Muscle of leg (tissue), 11 donors: ENCODE measurements around the gene PROM2. TPM values are rescaled to one million over a fixed set of nuclear protein-coding genes. Genes with fewer than 3 reads are reported as not detected.

Experiments used
- DNase-seq: peaks from one replicate; pipeline ENCODE4 v3.0.0; 2013
- H3K27ac ChIP-seq: one replicate; pipeline ENCODE4 v1.5.1; 2013; ENCODE audit warnings: mild to moderate bottlenecking, low read length, control low read depth
- H3K27me3 ChIP-seq: one replicate; pipeline ENCODE4 v1.6.1; 2013; ENCODE audit warnings: low read length; ENCODE audit not compliant: control insufficient read depth, insufficient read depth
- H3K36me3 ChIP-seq: one replicate; pipeline ENCODE4 v1.6.1; 2013; ENCODE audit warnings: low read length; ENCODE audit not compliant: control insufficient read depth, insufficient read depth
- H3K4me1 ChIP-seq: one replicate; pipeline ENCODE4 v1.6.1; 2013; ENCODE audit warnings: low read length; ENCODE audit not compliant: control insufficient read depth, insufficient read depth
- H3K4me3 ChIP-seq: one replicate; pipeline ENCODE4 v1.5.1; 2013; ENCODE audit warnings: low read length, control low read depth
- H3K9me3 ChIP-seq: replicated peaks from 2 replicates; pipeline ENCODE4 v1.6.1; 2013; ENCODE audit warnings: low read depth, low read length; ENCODE audit not compliant: control insufficient read depth
- WGBS: methylation state at CpG from one replicate; pipeline ENCODE4 v1.1.5; 2013; ENCODE audit warnings: missing lambda C conversion rate; ENCODE audit not compliant: insufficient coverage; 5-methylcytosine and 5-hydroxymethylcytosine counted together
- polyA plus RNA-seq, 8 donors: library from polyadenylated mRNA; unstranded; fragments of 120-200 nt; gene quantifications; one replicate each; pipeline versions ENCODE4 v1.2.1 to v1.2.3, GENCODE V29; 2013; ENCODE audit warnings: inconsistent platforms in 1 of 8, low replicate concordance in 1 of 8; ENCODE audit not compliant: insufficient read length in 8 of 8, insufficient read depth in 1 of 8
- total RNA-seq: library from RNA; stranded (reverse); fragments of 120-200 nt; gene quantifications from one replicate; pipeline ENCODE4 v1.2.4, GENCODE V29; 2013

PROM2 gene
- total and polyA plus RNA-seq, 9 donors, result 0.37 to 2.5 (median 0.81) TPM

- 74% methylated on average over 8 of the region's 10 CpGs for WGBS
- Histone ChIP-seq H3K36me3 (no peaks in the 10 kb centered on the region), H3K27ac (no peak overlapping the region), H3K4me1 (peaks cover 75% of the 10 kb centered on the region), H3K27me3 (no peaks in the 10 kb centered on the region), H3K4me3 (no peak overlapping the region), H3K9me3 (no peaks in the 10 kb centered on the region)
- no peak for DNase-seq
Observed at GRCh38 chr2:95306336-95306895, 32.2 kb downstream of the PROM2 start.

- no peak for DNase-seq
- peaks cover 69% of the 10 kb centered on the region for H3K4me1 ChIP-seq
- H3K36me3 ChIP-seq, result no peaks in the 10 kb centered on the region
- H3K27me3 ChIP-seq, result no peaks in the 10 kb centered on the region
- no peak overlapping the region for H3K27ac ChIP-seq
- no peaks in the 10 kb centered on the region for H3K9me3 ChIP-seq
- H3K4me3 ChIP-seq, result no peak overlapping the region
- WGBS, result 60% methylated on average over 3 of the region's 5 CpGs
Observed at GRCh38 chr2:95307036-95307435, 32.8 kb downstream of the PROM2 start.

DNA sequence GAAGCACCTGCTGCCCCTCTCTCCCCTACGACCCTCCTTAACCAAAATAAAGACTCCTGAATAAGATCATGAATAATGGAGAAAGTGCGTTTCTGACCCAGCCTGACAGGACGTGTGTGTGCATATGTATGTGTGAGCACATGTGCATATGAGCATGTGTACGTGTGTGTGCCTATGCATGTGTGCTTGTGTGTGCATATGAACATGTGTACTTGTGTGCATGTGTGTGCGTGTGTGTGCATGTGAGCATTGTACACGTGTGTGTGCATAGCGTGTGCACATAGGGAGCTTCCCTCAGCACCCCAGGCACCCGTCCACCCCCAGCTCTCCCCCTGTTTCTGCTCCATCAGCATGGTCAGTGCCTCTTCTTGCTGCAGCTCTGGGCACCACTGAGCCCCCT, 33.6 kb downstream of the PROM2 start:
- no peaks in the 10 kb centered on the region for H3K9me3 ChIP-seq
- H3K27me3 ChIP-seq, result no peaks in the 10 kb centered on the region
- H3K4me1 ChIP-seq, result peaks cover 66% of the 10 kb centered on the region
- no peak overlapping the region for H3K4me3 ChIP-seq
- no peak for DNase-seq
- WGBS, result 100% methylated on average over 2 of the region's 8 CpGs
- H3K36me3 ChIP-seq, result no peaks in the 10 kb centered on the region
- no peak overlapping the region for H3K27ac ChIP-seq

DNA sequence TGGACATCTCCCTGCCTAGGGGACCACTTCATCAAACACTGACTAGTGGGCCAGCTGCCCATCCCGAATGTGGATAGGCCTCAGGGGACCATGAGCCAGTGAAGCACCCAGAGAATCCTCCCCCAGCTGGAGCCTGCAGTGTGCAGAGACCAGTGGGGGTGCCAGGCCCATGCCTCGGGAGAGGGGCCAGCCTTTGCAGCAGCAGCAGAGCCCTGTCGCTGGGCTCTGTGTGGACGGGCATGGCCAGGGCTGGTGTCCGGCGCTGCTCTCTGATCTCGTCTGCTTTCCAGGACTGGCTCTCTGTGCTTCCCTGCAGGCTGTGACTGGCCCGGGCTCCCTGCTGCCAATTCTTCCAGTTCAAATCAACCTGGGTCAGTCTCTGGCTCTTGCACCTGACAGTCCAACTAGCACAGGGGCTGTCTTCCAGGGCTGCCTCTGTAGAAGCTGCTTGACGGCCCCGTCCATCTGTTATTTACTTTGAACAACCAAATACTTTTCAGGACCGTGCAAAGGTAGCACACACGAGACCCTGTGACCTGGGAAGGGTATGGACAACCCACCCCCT, 34.3 kb downstream of the PROM2 start:
- H3K4me1 ChIP-seq, result peaks cover 64% of the 10 kb centered on the region

DNA sequence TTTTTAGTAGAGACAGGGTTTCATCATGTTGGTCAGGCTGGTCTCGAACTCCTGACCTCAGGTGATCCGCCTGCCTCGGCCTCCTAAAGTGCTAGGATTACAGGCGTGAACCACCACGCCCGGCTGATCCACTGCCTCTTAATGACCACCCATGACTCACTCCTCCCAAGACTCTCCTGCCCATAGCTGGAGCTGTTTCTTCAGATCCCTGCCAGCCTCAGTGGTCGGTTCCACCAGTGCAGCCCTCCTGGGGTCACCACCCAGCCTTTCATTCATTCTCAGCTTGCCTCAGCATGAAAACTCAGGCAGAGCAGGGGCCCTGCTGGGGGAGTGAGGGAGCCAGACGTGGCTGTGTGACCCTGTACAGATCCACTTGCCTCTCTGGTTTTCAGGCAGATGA, 35.4 kb downstream of the PROM2 start:
- no peaks in the 10 kb centered on the region for H3K9me3 ChIP-seq
- DNase-seq, result no peak
- no peak overlapping the region for H3K4me3 ChIP-seq
- H3K27me3 ChIP-seq, result no peaks in the 10 kb centered on the region
- peaks cover 63% of the 10 kb centered on the region for H3K4me1 ChIP-seq
- WGBS, result 72% methylated on average over 7 of the region's 8 CpGs
- no peak overlapping the region for H3K27ac ChIP-seq
- no peaks in the 10 kb centered on the region for H3K36me3 ChIP-seq

More for the DNA sequence above, 34.3 kb downstream of the PROM2 start:
- no peak overlapping the region for H3K4me3 ChIP-seq
- H3K27me3 ChIP-seq, result no peaks in the 10 kb centered on the region
- 74% methylated on average over 10 of the region's 12 CpGs for WGBS
- no peaks in the 10 kb centered on the region for H3K36me3 ChIP-seq
- no peaks in the 10 kb centered on the region for H3K9me3 ChIP-seq
- no peak for DNase-seq
- no peak overlapping the region for H3K27ac ChIP-seq

DNA sequence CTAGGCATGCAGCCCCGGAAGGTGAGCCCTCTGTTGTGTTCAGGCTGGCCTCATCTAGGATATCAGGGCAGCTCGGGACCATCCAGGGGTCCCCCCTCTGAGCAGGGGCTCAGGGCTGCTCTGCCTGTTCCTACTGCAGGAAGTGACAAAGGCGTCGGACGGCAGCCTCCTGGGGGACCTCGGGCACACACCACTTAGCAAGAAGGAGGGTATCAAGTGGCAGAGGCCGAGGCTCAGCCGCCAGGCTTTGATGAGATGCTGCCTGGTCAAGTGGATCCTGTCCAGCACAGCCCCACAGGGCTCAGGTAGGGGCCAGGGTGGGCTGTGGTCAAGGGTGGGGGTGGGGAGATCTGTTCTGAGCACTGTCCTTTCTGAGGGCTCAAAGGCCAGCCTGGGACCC, 36.0 kb downstream of the PROM2 start:
- DNase-seq, result no peak
- Histone ChIP-seq H3K4me1 (peaks cover 63% of the 10 kb centered on the region), H3K9me3 (no peaks in the 10 kb centered on the region), H3K27me3 (no peaks in the 10 kb centered on the region), H3K4me3 (no peak overlapping the region), H3K27ac (no peak overlapping the region), H3K36me3 (no peaks in the 10 kb centered on the region)
- WGBS, result 51% methylated on average over 5 of the region's 8 CpGs

- WGBS, result 78% methylated on average over 4 of the region's 4 CpGs
- Histone ChIP-seq H3K27ac (no peak overlapping the region), H3K36me3 (no peaks in the 10 kb centered on the region), H3K9me3 (no peaks in the 10 kb centered on the region), H3K4me1 (peaks cover 61% of the 10 kb centered on the region), H3K27me3 (no peaks in the 10 kb centered on the region), H3K4me3 (no peak overlapping the region)
- no peak for DNase-seq
Observed at GRCh38 chr2:95310651-95311050, 36.4 kb downstream of the PROM2 start.

- Histone ChIP-seq H3K9me3 (no peaks in the 10 kb centered on the region), H3K27me3 (no peaks in the 10 kb centered on the region), H3K36me3 (no peaks in the 10 kb centered on the region), H3K4me3 (no peak overlapping the region), H3K27ac (no peak overlapping the region), H3K4me1 (peaks cover 51% of the 10 kb centered on the region)
- 72% methylated on average over 17 of the region's 26 CpGs for WGBS
- no peak for DNase-seq
Observed at GRCh38 chr2:95311815-95312542, 37.7 kb downstream of the PROM2 start.

DNA sequence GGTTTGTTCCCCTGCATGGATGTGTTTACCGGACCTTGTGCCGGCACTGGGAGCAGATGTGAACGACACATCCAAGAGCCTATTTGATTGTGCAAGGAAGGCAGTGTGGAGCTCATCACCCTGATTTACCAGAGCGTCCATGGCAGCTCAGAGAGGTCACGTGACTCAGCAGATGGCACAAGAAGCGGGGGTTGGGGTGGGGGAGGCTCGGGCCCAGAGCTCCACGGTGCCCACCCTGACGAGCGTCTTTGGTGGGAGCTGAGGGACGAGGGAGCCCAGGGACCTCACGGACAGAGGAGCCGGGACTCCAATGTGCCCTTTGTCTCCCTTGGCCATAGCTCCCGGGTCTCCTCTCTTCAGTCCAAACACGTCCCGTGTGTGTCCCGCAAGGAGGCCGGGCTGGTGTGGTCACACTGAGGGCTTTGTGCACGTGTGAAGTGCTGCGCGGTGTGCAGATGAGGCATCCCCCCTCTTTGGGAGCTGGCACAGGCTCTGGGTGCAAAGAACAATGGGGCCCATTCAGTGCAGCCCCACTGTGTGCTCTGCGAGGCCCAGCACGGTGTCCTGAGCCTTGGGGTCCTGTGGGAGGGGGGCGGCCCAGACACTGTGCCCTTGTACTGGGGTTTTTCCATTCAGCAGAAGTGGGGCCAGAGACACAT, 38.4 kb downstream of the PROM2 start:
- WGBS, result 82% methylated on average over 23 of the region's 24 CpGs
- H3K27me3 ChIP-seq, result no peaks in the 10 kb centered on the region

More for the DNA sequence above, 38.4 kb downstream of the PROM2 start:
- no peak for DNase-seq
- Histone ChIP-seq H3K36me3 (no peaks in the 10 kb centered on the region), H3K27ac (no peak overlapping the region), H3K9me3 (no peaks in the 10 kb centered on the region), H3K4me3 (no peak overlapping the region), H3K4me1 (peaks cover 46% of the 10 kb centered on the region)
